ENCODE results near the gene ADAM15. TPM values are rescaled to one million over a fixed set of nuclear protein-coding genes. Genes with fewer than 3 reads are reported as not detected.

Gene ADAM15
- total and polyA plus RNA-seq, 12 donors, result 46.7 to 305 (median 65.0) TPM

- no peaks in the 10 kb centered on the region for H3K36me3 ChIP-seq
- peaks cover 0 to 23% (median 2%) of the 10 kb centered on the region in 9 donors for H3K4me1 ChIP-seq
- intact Hi-C loops (cut with DNase I), result no loop called here
- ATAC-seq (no peak), DNase-seq (no peak)
- no peaks in the 10 kb centered on the region for H3K9me3 ChIP-seq
- no peak for TF ChIP-seq CTCF (IDR thresholded peaks at IDR 0.05)
- WGBS, 2 donors, result 87 to 89% methylated on average over 20 of the region's 20 CpGs
- no peak overlapping the region for H3K4me3 ChIP-seq
- H3K27ac ChIP-seq, result no peak overlapping the region
- no peaks in the 10 kb centered on the region for H3K27me3 ChIP-seq
Measured at GRCh38 chr1:155034318-155035208, 16.6 kb upstream of the ADAM15 start.

- intact Hi-C loops (cut with DNase I), result no loop called here
- ATAC-seq, result no peak
Measured at GRCh38 chr1:155035936-155036335, 15.2 kb upstream of the ADAM15 start.

GRCh38 chr1:155037043-155037442 lies 14.1 kb upstream of the ADAM15 start:
- Histone ChIP-seq H3K4me3 (no peak overlapping the region), H3K27ac (no peak overlapping the region), H3K36me3 (no peaks in the 10 kb centered on the region), H3K27me3 (no peaks in the 10 kb centered on the region), H3K4me1 (peaks cover 0 to 23% (median 2%) of the 10 kb centered on the region in 9 donors), H3K9me3 (no peaks in the 10 kb centered on the region)
- 84 to 88% methylated on average over 3 of the region's 3 CpGs for WGBS, 2 donors
- TF ChIP-seq CTCF (IDR thresholded peaks at IDR 0.05), result no peak
- peak in 1 of 8 donors; percentile 14 for ATAC-seq
- intact Hi-C loops (cut with DNase I), result no loop called here
- no peak for DNase-seq

More at GRCh38 chr1:155035936-155036335, 15.2 kb upstream of the ADAM15 start:
- Histone ChIP-seq H3K4me3 (no peak overlapping the region), H3K4me1 (peaks cover 0 to 23% (median 2%) of the 10 kb centered on the region in 9 donors), H3K27ac (no peak overlapping the region), H3K27me3 (no peaks in the 10 kb centered on the region), H3K9me3 (no peaks in the 10 kb centered on the region), H3K36me3 (no peaks in the 10 kb centered on the region)
- 68 to 75% methylated on average over 2 of the region's 2 CpGs for WGBS, 2 donors
- TF ChIP-seq CTCF (IDR thresholded peaks at IDR 0.05), result no peak
- DNase-seq, result no peak

- 90 to 93% methylated on average over 6 of the region's 6 CpGs for WGBS, 2 donors
- no peak overlapping the region for H3K4me3 ChIP-seq
- no peak for DNase-seq
- H3K4me1 ChIP-seq, result peaks cover 0 to 23% (median 2%) of the 10 kb centered on the region in 9 donors
- no peak for TF ChIP-seq CTCF (IDR thresholded peaks at IDR 0.05)
- no peaks in the 10 kb centered on the region for H3K36me3 ChIP-seq
- H3K9me3 ChIP-seq, result no peaks in the 10 kb centered on the region
- ATAC-seq, result no peak
- intact Hi-C loops (cut with DNase I), result no loop called here
- no peaks in the 10 kb centered on the region for H3K27me3 ChIP-seq
- H3K27ac ChIP-seq, result no peak overlapping the region
Measured at GRCh38 chr1:155037851-155038441, 13.2 kb upstream of the ADAM15 start.

Data from heart right ventricle (tissue), 16 donors.